ENCODE data around the gene ZNF646.

DNA sequence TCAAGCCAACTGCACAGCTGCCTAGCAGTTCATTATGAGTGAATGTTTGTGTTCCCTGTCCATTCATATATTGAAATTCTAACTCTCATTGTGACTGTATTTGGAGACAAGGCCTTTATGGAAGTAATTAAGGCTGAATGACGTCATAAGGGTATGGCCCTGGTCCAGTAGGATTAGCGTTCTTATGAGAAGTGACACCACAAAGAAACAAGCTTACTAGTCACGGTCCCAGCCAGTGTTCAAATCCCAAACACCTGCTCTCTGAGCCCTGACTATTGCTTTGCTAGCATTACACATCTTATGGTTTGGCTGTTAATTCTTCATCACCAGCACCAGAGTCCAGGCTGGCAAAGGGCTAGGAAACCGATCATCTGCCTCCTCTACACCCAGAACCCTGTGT is 2.4 kb upstream of the ZNF646 start:
- TF ChIP-seq, protein P1, sequence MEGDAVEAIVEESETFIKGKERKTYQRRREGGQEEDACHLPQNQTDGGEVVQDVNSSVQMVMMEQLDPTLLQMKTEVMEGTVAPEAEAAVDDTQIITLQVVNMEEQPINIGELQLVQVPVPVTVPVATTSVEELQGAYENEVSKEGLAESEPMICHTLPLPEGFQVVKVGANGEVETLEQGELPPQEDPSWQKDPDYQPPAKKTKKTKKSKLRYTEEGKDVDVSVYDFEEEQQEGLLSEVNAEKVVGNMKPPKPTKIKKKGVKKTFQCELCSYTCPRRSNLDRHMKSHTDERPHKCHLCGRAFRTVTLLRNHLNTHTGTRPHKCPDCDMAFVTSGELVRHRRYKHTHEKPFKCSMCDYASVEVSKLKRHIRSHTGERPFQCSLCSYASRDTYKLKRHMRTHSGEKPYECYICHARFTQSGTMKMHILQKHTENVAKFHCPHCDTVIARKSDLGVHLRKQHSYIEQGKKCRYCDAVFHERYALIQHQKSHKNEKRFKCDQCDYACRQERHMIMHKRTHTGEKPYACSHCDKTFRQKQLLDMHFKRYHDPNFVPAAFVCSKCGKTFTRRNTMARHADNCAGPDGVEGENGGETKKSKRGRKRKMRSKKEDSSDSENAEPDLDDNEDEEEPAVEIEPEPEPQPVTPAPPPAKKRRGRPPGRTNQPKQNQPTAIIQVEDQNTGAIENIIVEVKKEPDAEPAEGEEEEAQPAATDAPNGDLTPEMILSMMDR (IDR thresholded peaks at IDR 0.05), result no peak
- TF ChIP-seq ZFX (IDR thresholded peaks at IDR 0.05; ENCODE audit: borderline replicate concordance), result no peak
